Renal cortex interstitium (tissue), 11 donors: ENCODE results near the gene LSP1. TPM values are rescaled to one million over a fixed set of nuclear protein-coding genes. Genes with fewer than 3 reads are reported as not detected.

Source experiments
- DNase-seq, 11 donors: peaks; one replicate each; pipeline ENCODE4 v3.0.0-alpha.2; 2013; ENCODE audit warnings: low read depth in 9 of 11, low spot score in 4 of 11; ENCODE audit errors: extremely low read depth in 1 of 11
- polyA plus RNA-seq, 3 donors: library from polyadenylated mRNA; unstranded; fragments of 120-200 nt; gene quantifications; one replicate each; pipeline ENCODE4 v1.2.1, GENCODE V29; 2013; ENCODE audit not compliant: insufficient read length in 3 of 3

The LSP1 gene
- polyA plus RNA-seq, 3 donors = 4.5 to 9.2 (median 7.9) TPM

- no peak for DNase-seq
These were observed 7.8 kb upstream of the LSP1 start for GRCh38 chr11:1845095-1845429.

- DNase-seq = no peak
These were observed 7.1 kb upstream of the LSP1 start for GRCh38 chr11:1845561-1846452.

GRCh38 chr11:1846453-1846932 lies 6.4 kb upstream of the LSP1 start:
- no peak for DNase-seq

GRCh38 chr11:1847006-1847735 lies 5.7 kb upstream of the LSP1 start:
- no peak for DNase-seq

GRCh38 chr11:1847926-1848639 lies 4.8 kb upstream of the LSP1 start:
- DNase-seq = no peak

- no peak for DNase-seq
These were observed 4.0 kb upstream of the LSP1 start for GRCh38 chr11:1848640-1849430.

GRCh38 chr11:1851468-1852180 lies 1.3 kb upstream of the LSP1 start:
- no peak for DNase-seq

GRCh38 chr11:1852271-1852876 lies 510 bp upstream of the LSP1 start:
- no peak for DNase-seq

- no peak for DNase-seq
These were observed 670 bp downstream of the LSP1 start for GRCh38 chr11:1853376-1854131.

- no peak for DNase-seq
These were observed 1.5 kb downstream of the LSP1 start for GRCh38 chr11:1854132-1854948.

- no peak for DNase-seq
These were observed 2.3 kb downstream of the LSP1 start for GRCh38 chr11:1854949-1855885.

GRCh38 chr11:1855886-1856265 lies 3.0 kb downstream of the LSP1 start:
- no peak for DNase-seq

- no peak for DNase-seq
These were observed 3.6 kb downstream of the LSP1 start for GRCh38 chr11:1856306-1857005.

- DNase-seq = no peak
These were observed 4.2 kb downstream of the LSP1 start for GRCh38 chr11:1857064-1857463.

GRCh38 chr11:1858154-1858553 lies 5.3 kb downstream of the LSP1 start:
- no peak for DNase-seq
